UCSD-AML1 (cell line): ENCODE measurements around the gene NUP210L.

Experiments
- DNase-seq: peaks from one replicate; lab custom pipeline; 2025; ENCODE audit not compliant: unreplicated experiment; lab: John Stamatoyannopoulos, UW

The NUP210L gene

DNA sequence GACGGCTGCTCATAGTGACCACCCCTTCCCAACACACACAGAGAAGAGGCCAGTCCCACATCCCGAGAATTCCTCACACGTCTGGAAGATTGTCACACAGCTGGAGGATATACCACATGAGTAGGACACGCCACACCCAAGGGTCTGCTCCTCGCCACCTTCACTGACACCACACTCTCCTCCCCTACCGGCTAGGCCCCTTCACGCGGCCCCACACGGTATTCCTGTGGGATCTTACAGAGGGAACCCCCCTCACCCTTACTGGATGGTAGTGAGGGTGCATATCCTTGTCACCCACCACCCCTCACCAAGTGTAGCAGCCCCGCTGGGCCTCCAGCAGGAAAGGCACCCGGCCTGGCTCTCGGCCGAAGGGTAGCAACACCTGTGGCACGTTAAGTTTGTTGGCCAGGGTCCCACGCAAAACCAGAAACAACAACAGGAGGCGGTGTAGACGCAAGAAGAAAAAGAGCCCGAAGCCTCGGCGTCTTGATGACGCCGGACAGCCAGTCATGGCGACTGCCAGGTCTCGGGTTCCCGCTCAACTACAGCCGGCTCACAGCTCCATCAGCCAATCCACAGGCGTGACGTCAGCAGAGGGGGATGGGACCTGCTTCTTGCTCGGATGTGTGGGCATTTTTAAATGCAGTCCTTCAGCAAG is at the start of gene NUP210L:
NUP210L (minus strand) TSS at position 540 of the 658 bp plus-strand sequence.
- DNase-seq, result no peak

- no peak for DNase-seq
Observed at GRCh38 chr1:154199563-154199879, 44.6 kb upstream of the NUP210L start.

DNA sequence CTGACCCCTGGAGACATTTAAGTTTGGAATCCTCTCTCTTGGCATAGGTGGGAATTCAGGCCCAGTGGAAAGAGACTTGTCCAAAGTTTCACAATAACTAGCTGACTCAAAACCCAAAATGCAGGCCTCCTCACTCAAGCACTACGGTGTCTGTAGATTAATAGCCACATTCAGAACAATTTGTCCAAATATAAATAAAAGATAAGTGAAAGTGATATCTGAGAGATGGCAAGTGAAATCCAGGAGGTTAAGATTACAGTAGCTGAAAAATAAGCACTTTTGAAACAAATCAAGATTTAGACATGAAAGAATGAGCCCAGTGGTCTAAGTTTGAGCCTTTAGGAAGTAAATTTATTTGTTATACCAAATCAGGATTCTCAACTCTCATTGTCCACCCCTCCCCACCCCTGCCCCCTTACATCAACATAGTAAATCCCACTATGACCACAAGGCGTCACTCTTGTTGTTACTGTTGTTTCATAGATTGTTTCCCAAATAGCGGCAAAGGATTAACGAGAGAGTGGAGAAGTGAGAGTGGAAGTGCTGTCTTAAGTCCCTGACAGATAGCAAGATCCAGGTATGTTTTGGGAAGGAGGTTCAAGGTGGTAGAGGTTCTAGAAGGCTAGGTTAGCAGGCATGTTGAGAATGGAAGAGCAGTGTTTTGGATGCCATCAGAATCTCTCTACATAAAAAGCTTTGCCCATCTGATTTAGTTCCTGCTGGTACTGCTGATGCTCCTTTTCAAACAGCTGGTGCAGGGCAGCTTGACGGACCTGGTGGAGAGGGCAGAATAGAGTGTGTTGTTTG is 44.1 kb upstream of the NUP210L start:
- no peak for DNase-seq

DNA sequence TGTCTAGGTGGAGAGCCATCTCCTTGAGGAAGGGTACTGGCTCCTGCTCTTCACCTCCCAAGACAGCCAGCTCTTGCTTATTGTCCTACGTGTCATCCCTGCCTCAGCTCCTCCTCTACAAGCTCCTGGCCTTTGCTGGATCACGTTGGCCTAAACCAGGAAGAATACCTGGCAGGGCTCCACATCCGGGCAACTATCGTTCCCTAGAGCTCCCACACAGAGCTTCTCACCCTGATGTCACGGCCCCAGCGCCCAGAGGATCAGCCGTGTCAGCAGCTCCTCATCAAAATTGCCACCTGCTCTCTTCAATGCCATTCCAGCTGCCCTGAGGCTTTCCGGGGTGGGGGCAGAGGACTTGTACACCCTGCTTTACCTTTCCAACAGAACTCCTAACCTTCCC is 38.9 kb upstream of the NUP210L start:
- no peak for DNase-seq

DNA sequence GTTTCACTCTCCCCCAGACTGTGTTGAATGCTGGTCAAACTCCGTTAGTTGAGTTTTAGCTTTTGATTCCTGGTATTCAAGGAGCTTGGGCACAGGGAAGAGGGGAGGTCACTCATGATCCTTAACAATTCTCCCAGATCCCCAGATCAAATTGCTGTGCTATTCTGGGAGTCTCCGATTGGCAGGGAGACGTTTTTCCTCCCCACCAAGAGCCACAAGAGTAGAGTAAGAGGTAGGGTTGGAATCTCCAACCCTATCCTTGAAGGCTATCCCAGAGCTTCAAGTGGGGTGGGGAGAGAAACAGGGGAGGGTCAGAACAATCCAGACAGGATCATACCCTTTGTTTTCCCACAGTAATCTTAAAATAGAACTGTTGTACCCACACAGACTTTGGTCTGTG is 37.6 kb upstream of the NUP210L start:
- DNase-seq, result no peak

DNA sequence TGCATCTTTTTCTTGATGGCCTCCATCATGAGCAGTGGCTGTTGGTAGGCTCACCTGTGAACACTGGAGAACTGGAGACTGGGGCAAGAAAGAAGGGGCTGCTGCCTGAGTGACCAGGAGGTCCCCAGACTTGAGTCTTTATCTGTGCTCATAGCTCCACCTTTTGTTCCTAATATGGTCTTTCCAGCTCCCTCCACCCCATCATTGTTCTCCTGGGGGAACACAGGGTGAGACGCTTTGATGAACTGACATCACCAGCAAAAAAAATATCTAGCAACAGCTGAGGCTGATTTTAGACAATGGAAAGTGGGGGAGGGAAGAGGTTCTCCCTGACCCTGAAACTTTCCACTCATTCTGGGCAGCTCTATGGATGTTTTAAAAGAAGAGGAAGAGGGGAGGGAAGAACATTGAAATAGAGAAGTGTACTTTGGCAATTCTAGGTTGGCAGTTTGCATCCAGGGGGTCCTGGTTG is 37.2 kb upstream of the NUP210L start, which contains the start of gene TPM3:
TPM3 (minus strand) TSS at position 111 of the 472 bp plus-strand sequence; CDS start at position 29, 82 bp downstream.
- no peak for DNase-seq

DNA sequence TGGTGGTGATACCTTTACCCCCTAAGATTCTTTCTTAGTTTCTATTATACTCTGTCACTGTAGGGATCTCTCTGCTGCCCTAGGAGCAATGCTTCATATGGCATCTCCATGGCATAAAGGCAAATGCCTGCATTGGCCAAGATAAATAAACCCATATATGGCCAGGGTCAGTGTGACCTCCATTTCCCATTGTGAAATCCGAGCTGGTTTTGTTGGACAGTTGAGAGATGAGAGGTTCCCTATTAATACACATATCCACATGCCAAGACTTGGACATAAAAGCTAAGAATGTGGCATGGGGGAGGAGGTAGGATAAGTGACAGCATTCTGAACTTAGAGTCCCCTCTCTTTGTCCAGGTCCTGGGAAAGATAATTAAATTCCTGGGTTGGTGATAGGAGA is 35.7 kb upstream of the NUP210L start:
- no peak for DNase-seq

GRCh38 chr1:154186852-154187501 is 32.1 kb upstream of the NUP210L start:
- DNase-seq, result no peak

GRCh38 chr1:154186177-154186576 is 31.3 kb upstream of the NUP210L start:
- DNase-seq, result peak; percentile 72

- DNase-seq, result peak; percentile 96
Observed at GRCh38 chr1:154183046-154183915, 28.4 kb upstream of the NUP210L start.

- peak; percentile 96 for DNase-seq
Observed at GRCh38 chr1:154182344-154183045, 27.6 kb upstream of the NUP210L start.

DNA sequence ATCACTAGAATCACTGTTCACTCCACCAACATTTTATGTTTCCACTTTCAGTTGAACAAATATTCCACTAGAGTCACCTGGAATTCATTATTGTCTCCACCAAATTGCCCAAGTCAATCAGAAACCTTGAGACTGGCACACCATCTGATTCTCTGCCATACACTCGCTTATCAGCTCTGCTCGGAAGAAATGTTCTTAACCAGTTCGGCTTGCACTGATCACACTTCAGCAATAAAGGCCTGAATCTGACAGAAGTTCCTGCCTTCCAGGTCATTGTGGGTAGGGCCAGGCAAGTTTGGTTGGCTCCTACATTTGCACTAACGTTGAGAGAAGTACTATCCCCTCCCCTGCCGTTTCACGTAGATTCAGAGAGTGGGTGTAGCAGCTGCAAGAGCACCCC is 27.1 kb upstream of the NUP210L start:
- no peak for DNase-seq

GRCh38 chr1:154179946-154180687 is 25.2 kb upstream of the NUP210L start:
- no peak for DNase-seq

GRCh38 chr1:154178911-154179811 is 24.3 kb upstream of the NUP210L start:
- DNase-seq, result no peak

DNA sequence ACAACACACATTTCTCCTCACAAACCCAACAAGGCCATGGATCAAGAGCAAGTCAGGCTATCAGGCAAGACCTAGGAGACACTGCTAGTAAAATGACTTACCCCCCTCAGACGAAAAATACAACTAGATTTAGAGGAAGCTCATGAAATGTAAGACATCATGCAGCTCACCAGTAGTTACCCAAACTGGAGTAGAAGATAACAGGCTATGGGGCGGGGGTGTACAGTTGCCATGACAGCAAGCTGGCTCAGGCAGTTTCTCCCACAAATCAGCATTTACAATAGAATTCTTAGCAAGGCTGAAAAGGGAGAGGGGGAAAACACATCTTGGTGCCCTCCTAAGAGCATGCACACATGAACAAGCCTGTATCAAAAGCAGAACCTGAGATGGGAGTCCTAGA is 23.1 kb upstream of the NUP210L start:
- DNase-seq, result no peak

GRCh38 chr1:154176337-154176736 is 21.5 kb upstream of the NUP210L start:
- no peak for DNase-seq

DNA sequence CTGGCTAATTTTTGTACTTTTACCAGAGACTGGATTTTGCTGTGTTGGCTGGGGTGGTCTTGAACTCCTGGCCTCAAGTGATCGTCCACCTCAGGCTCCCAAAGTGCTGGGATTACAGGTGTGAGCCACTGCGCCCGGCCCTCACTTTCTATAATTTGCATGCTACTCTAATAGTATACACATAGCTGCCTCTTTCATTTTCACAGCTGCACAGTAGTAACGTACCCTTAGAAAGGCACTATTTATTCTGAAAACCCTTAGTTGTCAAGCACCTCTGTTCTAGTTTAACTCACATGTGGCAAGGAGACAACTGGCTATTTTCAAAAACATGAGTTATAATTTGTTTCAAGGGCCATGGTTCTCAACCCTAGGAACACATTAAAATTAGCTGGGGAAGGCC is 19.8 kb upstream of the NUP210L start:
- no peak for DNase-seq

DNA sequence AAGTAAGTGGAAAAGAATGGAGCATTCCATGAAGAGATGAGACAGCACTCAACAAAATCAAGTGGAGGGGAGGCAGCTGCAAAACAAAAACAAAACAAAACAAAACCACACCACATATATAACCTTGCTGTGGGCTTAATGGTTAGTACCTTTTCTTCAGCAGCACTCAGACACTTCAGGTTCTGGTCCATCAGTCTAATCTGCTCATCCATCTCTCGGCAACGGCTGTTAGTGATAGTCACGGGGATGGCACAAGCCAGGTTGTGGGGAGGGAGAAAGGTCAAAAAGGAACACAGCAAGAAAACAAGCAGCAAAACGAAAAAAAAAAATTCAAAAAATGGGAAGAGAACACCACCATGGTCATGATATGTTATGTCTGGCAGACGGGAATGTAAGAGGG is 17.0 kb upstream of the NUP210L start:
- DNase-seq, result no peak

DNA sequence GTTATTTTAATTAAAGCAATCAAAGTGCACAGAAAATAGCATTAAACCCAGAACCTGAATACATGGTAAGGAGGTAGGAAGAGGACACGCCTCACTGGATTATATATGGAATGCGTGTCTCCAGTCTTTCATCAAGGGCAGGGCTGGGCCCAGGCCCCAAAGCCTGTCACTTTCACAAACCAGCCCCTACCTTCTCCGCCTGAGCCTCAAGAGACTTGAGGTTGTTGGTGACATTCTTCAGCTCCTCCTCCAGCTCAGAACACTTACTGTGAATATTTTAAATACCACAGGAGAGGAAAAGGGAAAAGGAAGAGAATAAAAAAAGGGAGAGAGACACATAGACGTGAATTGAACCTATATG is 16.3 kb upstream of the NUP210L start:
- DNase-seq, result no peak
